Activated CD4-positive, alpha-beta T cell treated with anti-CD3 and anti-CD28 coated beads, Interleukin-2, amount 10 ng/mL, durations not matched to agents 7 days and 5 days (primary cell): Measurements from ENCODE around the gene SERPINC1. TPM values are rescaled to one million over a fixed set of nuclear protein-coding genes. Genes with fewer than 3 reads are reported as not detected.
"Not testable (repeated sequence)": the region's sequence is repeated elsewhere in the genome, so short reads cannot be mapped to it uniquely, and the experiment has no call there.

Source experiments
- CTCF ChIA-PET: fragments of 350-600 bp; sonication (Branson Sonifier 250); formaldehyde crosslinking; loops from one replicate; lab custom pipeline; 2021; ENCODE audit warnings: antibody characterized with exemption; lab: Charles Lee
- POLR2A ChIA-PET: fragments of 350-600 bp; sonication (Branson Sonifier 250); formaldehyde crosslinking; loops from one replicate; lab custom pipeline; 2021; ENCODE audit warnings: antibody characterized with exemption; lab: Charles Lee
- DNase-seq: peaks from one replicate; pipeline ENCODE4 v3.0.0-alpha.2; 2020
- H3K27ac Mint-ChIP-seq: one replicate; pipeline ENCODE4 v1.8.0; 2021; ENCODE audit warnings: mild to moderate bottlenecking, moderate library complexity, mixed read lengths
- H3K27me3 Mint-ChIP-seq: one replicate; pipeline ENCODE4 v1.8.0; 2021; ENCODE audit warnings: mixed read lengths
- H3K36me3 Mint-ChIP-seq: one replicate; pipeline ENCODE4 v1.8.0; 2021; ENCODE audit warnings: low read depth, mixed read lengths
- H3K4me1 Mint-ChIP-seq: one replicate; pipeline ENCODE4 v1.8.0; 2021; ENCODE audit warnings: mixed read lengths
- H3K4me3 Mint-ChIP-seq: one replicate; pipeline ENCODE4 v1.8.0; 2021; ENCODE audit warnings: mild to moderate bottlenecking, moderate library complexity, mixed read lengths
- H3K9me3 Mint-ChIP-seq: one replicate; pipeline ENCODE4 v1.8.0; 2021; ENCODE audit warnings: mixed read lengths
- total RNA-seq, 2 experiments: library from RNA; stranded (reverse); gene quantifications; one replicate each; pipeline ENCODE4 v1.2.3, GENCODE V29; 2021

The SERPINC1 gene
- total RNA-seq: under 1 TPM; 0.17 TPM

GRCh38 chr1:173917149-173917548 is at the start of gene SERPINC1:
Gene SERPINC1, minus strand, starts transcription at chr1:173917327. Its CDS starts 68 bp downstream, at chr1:173917259.
- Mint-ChIP-seq H3K9me3 (no peaks in the 10 kb centered on the region), H3K36me3 (no peaks in the 10 kb centered on the region), H3K27me3 (no peaks in the 10 kb centered on the region), H3K27ac (peak within 1 kb of the TSS; percentile 7), H3K4me1 (no peaks in the 10 kb centered on the region), H3K4me3 (no peak within 1 kb of the TSS)
- DNase-seq: no peak
- POLR2A ChIA-PET: no interaction called here
- CTCF ChIA-PET: interaction anchor here (1.0 kb wide), 1 partner anchor 17 kb away, joined by 3 read pairs; no protein-coding TSS in a partner anchor

- H3K4me1 Mint-ChIP-seq, DNase-seq, H3K27me3 Mint-ChIP-seq, H3K27ac Mint-ChIP-seq, POLR2A ChIA-PET, H3K4me3 Mint-ChIP-seq, CTCF ChIA-PET, H3K9me3 Mint-ChIP-seq: not testable (repeated sequence)
- H3K36me3 Mint-ChIP-seq: peaks cover 47% of the 10 kb centered on the region
These were observed 48.8 kb upstream of the SERPINC1 start for GRCh38 chr1:173965896-173966295.

GRCh38 chr1:173963477-173963876 is 46.4 kb upstream of the SERPINC1 start:
- H3K4me1 Mint-ChIP-seq: no peaks in the 10 kb centered on the region
- H3K27ac Mint-ChIP-seq: no peak overlapping the region
- POLR2A ChIA-PET: no interaction called here
- no peaks in the 10 kb centered on the region for H3K27me3 Mint-ChIP-seq
- no peak overlapping the region for H3K4me3 Mint-ChIP-seq
- H3K9me3 Mint-ChIP-seq: no peaks in the 10 kb centered on the region
- peaks cover 55% of the 10 kb centered on the region for H3K36me3 Mint-ChIP-seq
- CTCF ChIA-PET: no interaction called here
- no peak for DNase-seq

- DNase-seq: no peak
- Mint-ChIP-seq H3K27ac (no peak overlapping the region), H3K27me3 (no peaks in the 10 kb centered on the region), H3K36me3 (peaks cover 47% of the 10 kb centered on the region), H3K4me1 (no peaks in the 10 kb centered on the region), H3K9me3 (no peaks in the 10 kb centered on the region), H3K4me3 (no peak overlapping the region)
- POLR2A ChIA-PET: no interaction called here
- CTCF ChIA-PET: interaction anchor here (1.2 kb wide), 1 partner anchor 14 kb away, joined by 4 read pairs; no protein-coding TSS in a partner anchor
These were observed 43.5 kb upstream of the SERPINC1 start for GRCh38 chr1:173960625-173961024.

GRCh38 chr1:173954179-173954578 is 37.1 kb upstream of the SERPINC1 start:
- POLR2A ChIA-PET: interaction anchor here (0.6 kb wide), 1 partner anchor 25 kb away, joined by 7 read pairs; no protein-coding TSS in a partner anchor
- peaks cover 37% of the 10 kb centered on the region for H3K36me3 Mint-ChIP-seq
- CTCF ChIA-PET: no interaction called here
- H3K27ac Mint-ChIP-seq: no peak overlapping the region
- no peaks in the 10 kb centered on the region for H3K27me3 Mint-ChIP-seq
- no peak for DNase-seq
- H3K9me3 Mint-ChIP-seq: no peaks in the 10 kb centered on the region
- H3K4me1 Mint-ChIP-seq: peaks cover 14% of the 10 kb centered on the region
- H3K4me3 Mint-ChIP-seq: no peak overlapping the region

GRCh38 chr1:173948594-173948993 is 31.5 kb upstream of the SERPINC1 start:
- H3K4me1 Mint-ChIP-seq: peaks cover 10% of the 10 kb centered on the region
- no peak for DNase-seq
- peaks cover 36% of the 10 kb centered on the region for H3K36me3 Mint-ChIP-seq
- CTCF ChIA-PET: interaction anchor here (1.0 kb wide), 2 partner anchors 13 to 84 kb away, joined by 3 to 4 read pairs; no protein-coding TSS in a partner anchor
- POLR2A ChIA-PET: no interaction called here
- no peak overlapping the region for H3K4me3 Mint-ChIP-seq
- no peak overlapping the region for H3K27ac Mint-ChIP-seq
- no peaks in the 10 kb centered on the region for H3K9me3 Mint-ChIP-seq
- H3K27me3 Mint-ChIP-seq: no peaks in the 10 kb centered on the region

GRCh38 chr1:173946380-173946921 is 29.3 kb upstream of the SERPINC1 start:
- ChIA-PET CTCF (interaction anchor here (1.2 to 1.7 kb wide), 2 partner anchors 9 to 15 kb away, joined by 4 to 5 read pairs; no protein-coding TSS in a partner anchor), POLR2A (no interaction called here)
- no peaks in the 10 kb centered on the region for H3K27me3 Mint-ChIP-seq
- no peaks in the 10 kb centered on the region for H3K4me1 Mint-ChIP-seq
- H3K36me3 Mint-ChIP-seq: peaks cover 37% of the 10 kb centered on the region
- no peaks in the 10 kb centered on the region for H3K9me3 Mint-ChIP-seq
- no peak for DNase-seq
- no peak overlapping the region for H3K27ac Mint-ChIP-seq
- H3K4me3 Mint-ChIP-seq: no peak overlapping the region

- Mint-ChIP-seq H3K4me3 (no peak overlapping the region), H3K27me3 (no peaks in the 10 kb centered on the region), H3K27ac (no peak overlapping the region), H3K36me3 (peaks cover 41% of the 10 kb centered on the region), H3K9me3 (no peaks in the 10 kb centered on the region), H3K4me1 (no peaks in the 10 kb centered on the region)
- DNase-seq: no peak
- ChIA-PET POLR2A (no interaction called here), CTCF (interaction anchor here (0.6 to 1.7 kb wide), 2 partner anchors 10 to 488 kb away, joined by 3 to 5 read pairs; no protein-coding TSS in a partner anchor)
These were observed 19.9 kb upstream of the SERPINC1 start for GRCh38 chr1:173937062-173937461.

GRCh38 chr1:173934440-173934839 is 17.3 kb upstream of the SERPINC1 start:
- Mint-ChIP-seq H3K9me3 (no peaks in the 10 kb centered on the region), H3K27me3 (no peaks in the 10 kb centered on the region), H3K4me1 (no peaks in the 10 kb centered on the region), H3K36me3 (peaks cover 29% of the 10 kb centered on the region), H3K27ac (no peak overlapping the region), H3K4me3 (no peak overlapping the region)
- POLR2A ChIA-PET: no interaction called here
- DNase-seq: no peak
- CTCF ChIA-PET: interaction anchor here (0.9 kb wide), 2 partner anchors 17 to 258 kb away, joined by 3 read pairs; partner anchors contain the start of gene SERPINC1

GRCh38 chr1:173930541-173930940 is 13.4 kb upstream of the SERPINC1 start:
- H3K9me3 Mint-ChIP-seq, POLR2A ChIA-PET, DNase-seq, CTCF ChIA-PET, H3K4me1 Mint-ChIP-seq, H3K27me3 Mint-ChIP-seq, H3K27ac Mint-ChIP-seq, H3K4me3 Mint-ChIP-seq: not testable (repeated sequence)
- peaks cover 18% of the 10 kb centered on the region for H3K36me3 Mint-ChIP-seq

GRCh38 chr1:173925306-173926242 is 8.4 kb upstream of the SERPINC1 start:
- Mint-ChIP-seq H3K27me3 (no peaks in the 10 kb centered on the region), H3K36me3 (peaks cover 3% of the 10 kb centered on the region), H3K9me3 (no peaks in the 10 kb centered on the region), H3K4me3 (no peak overlapping the region), H3K4me1 (no peaks in the 10 kb centered on the region), H3K27ac (no peak overlapping the region)
- ChIA-PET CTCF (no interaction called here), POLR2A (no interaction called here)
- DNase-seq: no peak

GRCh38 chr1:173920861-173921260 is 3.7 kb upstream of the SERPINC1 start:
- Mint-ChIP-seq H3K36me3 (no peaks in the 10 kb centered on the region), H3K4me1 (no peaks in the 10 kb centered on the region), H3K4me3 (no peak overlapping the region), H3K27ac (no peak overlapping the region), H3K27me3 (no peaks in the 10 kb centered on the region), H3K9me3 (no peaks in the 10 kb centered on the region)
- POLR2A ChIA-PET: no interaction called here
- CTCF ChIA-PET: no interaction called here
- DNase-seq: no peak
